ENCODE measurements around the gene SELENOO. TPM values are rescaled to one million over a fixed set of nuclear protein-coding genes. Genes with fewer than 3 reads are reported as not detected.

The SELENOO gene
- total RNA-seq, 1 experiment from 2014 or later, result 20.5 TPM

DNA sequence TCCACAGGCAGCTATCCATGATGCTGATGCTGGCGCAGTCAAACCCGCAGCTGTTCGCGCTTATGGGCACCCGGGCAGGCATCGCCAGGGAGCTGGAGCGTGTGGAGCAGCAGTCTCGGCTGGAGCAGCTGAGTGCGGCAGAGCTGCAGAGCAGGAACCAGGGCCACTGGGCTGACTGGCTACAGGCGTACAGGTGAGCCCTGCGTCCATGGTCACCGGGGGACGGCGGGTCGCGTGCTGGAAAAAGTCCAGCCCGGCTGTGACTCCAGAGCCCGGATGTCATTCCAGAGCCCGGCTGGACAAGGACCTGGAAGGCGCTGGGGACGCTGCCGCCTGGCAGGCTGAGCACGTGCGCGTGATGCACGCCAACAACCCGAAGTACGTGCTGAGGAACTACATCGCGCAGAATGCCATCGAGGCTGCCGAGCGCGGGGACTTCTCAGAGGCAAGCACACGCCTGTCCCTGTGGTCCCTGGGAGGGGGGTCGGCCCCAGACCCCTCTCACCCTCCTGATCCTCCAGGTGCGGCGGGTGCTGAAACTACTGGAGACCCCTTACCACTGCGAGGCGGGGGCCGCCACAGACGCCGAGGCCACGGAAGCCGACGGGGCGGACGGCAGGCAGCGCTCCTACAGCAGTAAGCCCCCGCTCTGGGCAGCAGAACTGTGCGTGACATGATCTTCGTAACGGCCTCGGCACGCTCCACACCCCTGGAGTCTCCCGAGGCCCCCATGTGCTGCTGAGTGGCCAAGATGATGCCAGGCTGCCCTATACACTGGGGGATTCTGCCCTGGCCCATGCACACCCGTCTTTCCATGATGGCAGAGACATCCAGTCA lies 16.1 kb downstream of the SELENOO start:
- no peak for DNase-seq (ENCODE audit: low read depth)

DNA sequence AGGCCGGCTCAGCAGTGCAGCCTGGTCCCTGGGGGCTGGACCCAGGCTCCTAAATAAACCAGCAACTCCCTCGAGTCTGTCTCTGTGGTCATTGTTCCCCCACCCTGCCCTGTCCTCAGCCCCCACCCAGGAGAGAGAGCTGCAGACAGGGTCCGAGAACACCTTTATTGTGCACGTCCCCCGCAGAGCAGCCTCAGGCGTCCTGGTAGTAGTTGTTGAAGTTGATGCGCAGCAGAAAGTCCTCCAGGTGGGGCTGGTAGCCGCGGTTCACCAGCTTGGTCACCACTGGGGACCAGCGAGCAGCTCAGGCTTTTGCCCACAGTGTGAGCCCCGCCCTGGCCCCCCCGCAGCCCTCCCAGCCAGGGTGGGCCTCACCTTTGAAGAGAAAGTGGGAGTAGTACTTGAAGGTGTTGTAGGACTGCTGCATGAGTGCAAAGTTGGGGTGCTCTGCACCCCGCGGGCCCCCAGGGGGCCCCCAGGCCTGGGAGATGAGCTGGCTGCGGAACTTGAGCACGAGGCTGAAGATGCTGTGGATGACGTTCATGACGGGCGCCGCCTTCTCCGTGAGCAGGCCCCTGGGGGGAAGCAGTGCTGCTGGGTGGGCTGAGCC lies 16.8 kb downstream of the SELENOO start:
- DNase-seq (ENCODE audit: low read depth), result peak; percentile 3

DNA sequence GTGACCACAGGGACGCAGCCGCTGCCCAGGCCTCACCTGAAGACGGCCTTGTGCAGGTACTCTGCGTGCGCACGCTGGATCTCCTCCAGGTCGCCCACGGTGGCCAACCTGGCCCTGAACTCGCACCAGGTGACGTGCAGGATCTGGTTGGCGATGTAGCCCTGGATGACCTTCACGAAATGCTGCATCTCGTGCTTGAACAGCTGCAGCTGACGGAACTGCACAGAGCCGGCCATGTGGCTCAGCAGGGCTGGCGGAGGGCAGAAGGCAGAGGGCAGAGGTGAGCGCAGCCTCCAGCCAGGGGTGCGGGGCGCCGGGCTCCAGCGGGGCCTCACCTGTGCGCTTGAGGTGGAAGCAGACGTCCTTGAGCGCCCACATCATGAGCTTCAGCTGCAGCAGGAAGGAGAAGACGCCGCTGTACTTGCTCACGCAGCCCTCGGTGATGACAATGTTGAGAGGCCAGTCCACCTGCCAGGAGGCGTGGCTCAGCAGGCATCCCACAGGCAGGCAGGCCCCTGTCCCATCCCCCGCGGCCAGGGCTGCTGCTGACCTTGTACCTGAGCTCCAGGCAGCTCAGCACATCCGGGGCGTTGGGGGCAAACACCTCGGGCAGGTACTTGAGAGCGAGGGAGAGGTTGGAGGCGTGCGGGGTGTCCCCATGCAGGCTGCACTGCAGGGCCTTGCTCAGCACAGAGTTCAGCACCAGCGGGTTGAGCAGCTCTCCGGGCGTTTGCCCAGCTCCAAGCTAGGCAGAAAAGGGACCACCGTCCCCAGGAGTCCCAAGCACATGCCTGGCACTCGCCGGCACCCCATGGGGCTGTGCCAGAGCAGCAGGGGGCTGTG lies 17.6 kb downstream of the SELENOO start:
- peak; percentile 6 for DNase-seq (ENCODE audit: low read depth)

DNA sequence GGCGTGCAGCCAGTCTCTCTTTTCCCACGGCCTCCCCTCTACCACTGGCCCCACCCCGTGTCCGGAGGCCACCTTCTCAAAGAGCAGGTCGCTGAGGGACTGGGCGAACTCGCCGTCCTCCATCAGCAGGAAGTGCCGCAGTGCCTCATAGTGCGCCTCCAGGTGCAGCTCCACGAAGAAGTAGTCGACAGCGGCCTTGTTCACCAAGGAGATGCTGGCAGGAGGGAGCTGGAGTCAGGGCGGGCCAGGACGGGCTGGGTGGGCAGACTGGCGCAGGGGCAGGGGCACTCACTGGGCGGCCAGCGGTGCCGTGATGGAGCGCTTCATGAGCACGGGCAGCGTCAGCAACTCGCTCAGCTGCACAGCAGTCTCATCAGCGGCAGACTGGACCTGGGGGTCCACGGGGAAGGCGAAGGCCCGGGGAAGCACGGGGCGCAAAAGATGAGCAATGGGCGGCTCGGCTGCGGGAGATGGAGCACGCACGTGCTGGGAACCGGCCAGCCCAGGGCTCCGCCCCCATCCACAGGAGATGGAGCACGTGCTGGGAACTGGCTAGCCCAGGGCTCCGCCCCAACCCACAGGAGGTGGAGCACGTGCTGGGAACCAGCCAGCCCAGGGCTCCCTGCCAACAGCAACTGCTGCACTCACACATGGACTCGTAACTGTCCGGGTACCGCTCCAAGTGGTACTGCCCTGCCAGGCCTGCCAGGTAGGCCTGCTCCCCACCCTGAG lies 18.4 kb downstream of the SELENOO start:
- peak; percentile 69 for DNase-seq (ENCODE audit: low read depth)

DNA sequence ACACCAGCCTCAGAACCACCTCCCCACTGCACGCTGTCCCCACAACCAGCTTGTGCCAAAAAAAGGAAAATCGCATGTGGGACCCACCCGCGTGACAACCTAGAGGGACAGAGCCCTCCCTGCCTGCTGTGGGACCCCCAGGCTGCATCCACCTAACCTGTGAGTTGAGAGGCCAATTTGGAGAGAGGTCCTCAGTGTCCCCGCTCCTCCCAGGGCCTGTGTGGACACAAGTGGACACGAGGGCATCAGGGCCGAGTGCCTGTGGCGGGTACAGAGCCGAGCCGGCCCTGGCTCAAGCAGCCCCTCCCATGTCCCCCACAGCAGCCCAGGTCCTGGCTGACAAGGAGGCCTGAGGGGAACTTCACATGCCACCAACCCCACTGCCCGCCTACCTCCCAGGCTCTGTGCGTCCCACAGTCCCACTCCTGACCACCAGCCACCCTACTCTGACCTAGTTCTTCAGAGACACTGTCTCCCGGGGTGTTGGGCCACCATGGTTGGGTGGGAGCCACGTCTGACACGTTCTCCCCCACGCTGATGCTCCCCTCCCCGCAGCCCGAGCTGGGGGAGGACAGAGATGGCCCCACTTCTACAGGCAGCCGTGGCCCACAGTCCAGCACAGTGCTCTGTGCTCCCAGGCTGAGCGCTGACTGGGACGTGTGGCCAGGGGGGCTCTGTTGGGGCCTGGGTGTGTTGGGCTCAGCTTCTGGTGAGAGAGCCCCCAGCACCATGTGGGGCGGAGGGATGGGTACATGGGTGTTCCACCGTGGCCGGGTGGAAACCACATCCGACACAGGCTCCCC lies 19.2 kb downstream of the SELENOO start:
- DNase-seq (ENCODE audit: low read depth), result peak; percentile 2

DNA sequence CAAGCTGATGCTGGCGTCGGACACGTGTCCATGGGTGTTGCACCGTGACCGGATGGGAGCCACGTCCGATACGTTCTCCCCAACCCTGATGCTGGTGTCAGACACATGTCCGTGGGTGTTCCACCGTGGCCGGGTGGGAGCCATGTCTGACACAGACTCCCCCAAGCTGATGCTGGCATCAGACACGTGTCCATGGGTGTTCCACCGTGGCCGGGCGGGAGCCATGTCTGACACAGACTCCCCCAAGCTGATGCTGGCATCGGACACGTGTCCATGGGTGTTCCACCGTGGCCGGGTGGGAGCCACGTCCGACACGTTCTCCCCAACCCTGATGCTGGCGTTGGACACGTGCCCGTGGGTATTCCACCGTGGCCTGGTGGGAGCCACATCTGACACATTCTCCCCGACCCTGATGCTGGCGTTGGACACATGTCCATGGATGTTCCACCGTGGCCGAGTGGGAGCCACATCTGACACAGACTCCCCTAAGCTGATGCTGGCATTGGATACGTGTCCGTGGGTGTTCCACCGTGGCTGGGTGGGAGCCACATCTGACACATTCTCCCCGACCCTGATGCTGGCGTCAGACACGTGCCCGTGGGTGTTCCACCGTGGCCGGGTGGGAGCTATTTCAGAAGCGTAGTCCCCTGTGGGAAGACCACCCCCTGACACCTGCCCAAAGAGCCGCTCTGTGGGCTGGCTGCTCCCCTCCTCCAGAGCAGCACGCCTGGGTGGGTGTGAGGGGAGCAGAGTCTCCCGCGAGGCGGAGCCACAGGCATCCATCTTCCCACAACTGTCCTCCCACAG lies 20.0 kb downstream of the SELENOO start:
- peak; percentile 2 for DNase-seq (ENCODE audit: low read depth)

DNA sequence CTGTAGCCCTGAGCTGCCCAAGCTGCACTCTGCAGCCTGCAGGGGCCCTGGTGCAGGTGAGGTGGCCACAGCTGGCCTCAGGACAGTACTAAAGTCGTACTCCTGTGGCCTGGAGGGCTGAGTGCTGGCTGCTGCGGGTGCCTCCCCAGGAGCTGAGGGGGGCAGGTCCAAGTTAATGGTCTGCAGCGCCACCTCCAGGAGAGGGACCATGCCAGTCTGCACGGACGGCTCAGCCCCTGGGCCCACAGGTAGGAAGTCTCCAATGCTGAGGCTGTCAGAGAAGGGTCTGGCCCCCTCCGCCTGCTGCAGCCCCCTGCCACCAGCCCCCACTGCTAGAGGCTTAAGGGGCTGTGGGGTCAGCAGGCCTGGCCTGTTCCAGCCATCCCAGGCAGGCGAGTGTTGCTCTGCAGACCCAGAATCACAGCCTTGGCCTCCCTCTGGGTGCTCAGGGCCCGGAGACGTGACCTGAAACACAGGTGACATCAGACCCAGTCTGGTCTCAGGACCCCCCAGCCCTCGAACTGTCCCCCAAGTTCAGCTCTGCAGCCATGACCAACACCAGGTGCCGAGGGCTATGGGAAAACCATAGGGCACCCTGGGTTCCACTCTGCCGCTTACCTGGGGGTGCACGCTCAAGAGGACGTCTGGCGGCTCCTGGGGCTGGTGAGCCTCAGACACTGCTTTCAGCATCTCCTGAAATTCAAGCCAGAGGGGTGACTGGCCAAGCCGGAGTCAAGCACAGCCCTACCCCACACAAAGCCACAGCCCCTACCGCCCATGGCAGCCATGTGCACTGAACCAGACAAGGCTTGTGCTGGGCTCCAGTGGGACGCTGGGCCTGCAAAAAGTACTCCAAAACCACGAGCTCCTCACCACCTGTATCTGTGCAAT lies 20.8 kb downstream of the SELENOO start:
- DNase-seq (ENCODE audit: low read depth), result peak; percentile 2

DNA sequence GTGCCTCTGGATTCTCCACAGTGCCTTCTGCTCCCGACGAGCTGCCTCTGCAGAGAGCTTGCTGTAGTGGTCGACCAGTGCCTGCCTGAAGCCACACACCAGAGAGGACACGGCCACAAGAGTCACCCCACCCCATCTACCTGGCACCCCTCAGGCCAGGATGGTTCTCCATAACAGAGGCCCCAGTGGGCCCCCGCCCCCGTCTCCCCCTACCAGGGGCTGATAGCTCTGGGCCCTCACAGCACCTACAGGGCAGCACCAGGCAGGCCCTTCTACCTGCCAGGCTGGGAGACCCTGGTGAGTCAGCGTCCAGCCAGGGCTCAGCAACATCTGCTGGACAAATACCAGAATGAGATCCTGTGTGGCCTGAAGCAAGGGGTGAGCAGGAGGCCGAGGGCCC lies 21.7 kb downstream of the SELENOO start:
- peak; percentile 0 for DNase-seq (ENCODE audit: low read depth)

DNA sequence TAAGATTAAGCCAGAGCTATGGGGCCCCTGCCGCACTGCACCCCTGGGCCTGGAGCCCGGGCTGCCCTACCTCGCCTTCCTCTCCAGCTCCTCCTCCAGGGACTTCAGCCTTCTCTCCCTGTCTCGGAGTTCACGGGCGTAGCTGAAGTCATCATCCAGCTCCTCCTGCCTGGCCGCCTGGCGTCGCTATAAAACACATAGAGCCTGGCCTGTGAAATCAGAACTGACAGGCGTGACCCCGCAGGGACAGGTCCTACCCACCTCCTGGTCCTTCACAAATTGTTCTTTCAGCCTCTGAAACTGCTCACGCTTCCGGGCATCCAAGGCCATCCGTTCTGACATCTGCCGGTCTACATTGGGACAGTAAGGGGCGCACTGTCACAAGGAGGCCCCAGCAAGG lies 23.3 kb downstream of the SELENOO start:
- peak; percentile 2 for DNase-seq (ENCODE audit: low read depth)

DNA sequence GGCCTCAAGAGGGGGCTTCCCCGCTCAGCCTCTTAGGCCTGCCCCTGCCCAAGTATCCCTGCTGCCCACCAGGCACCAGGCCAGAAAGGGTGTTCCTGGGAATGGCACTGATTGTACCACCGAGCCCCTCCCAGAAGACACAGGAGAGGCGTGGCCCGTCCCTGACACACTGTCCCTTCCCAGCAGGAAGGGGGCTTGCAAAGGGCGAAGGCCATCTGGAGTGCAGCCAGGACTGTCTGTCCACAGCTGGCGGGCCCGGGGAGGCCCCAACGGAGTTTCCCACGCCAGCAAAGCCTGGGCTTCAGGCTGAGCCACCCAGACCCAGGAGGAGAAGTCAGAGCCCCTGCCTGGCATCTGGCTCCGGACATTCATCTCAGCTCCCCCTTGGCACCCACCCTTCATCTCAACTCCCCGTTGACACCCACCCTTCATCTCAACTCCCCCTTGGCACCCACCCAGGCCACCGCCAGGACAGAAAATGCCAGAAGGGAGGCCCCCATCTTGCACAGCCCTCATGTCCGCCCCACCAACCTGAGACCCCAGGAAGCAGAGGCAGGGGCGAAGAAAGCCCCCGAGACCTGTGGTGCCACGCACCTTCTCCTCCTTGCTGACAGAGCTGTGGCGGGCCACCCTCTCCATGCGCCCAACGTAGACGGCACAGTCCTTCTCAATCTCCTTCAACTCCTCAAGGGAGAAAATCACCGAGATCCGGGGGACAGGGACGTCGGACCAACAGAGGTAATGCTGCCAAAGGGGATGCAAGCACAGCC lies 24.6 kb downstream of the SELENOO start:
- DNase-seq (ENCODE audit: low read depth), result peak; percentile 2

DNA sequence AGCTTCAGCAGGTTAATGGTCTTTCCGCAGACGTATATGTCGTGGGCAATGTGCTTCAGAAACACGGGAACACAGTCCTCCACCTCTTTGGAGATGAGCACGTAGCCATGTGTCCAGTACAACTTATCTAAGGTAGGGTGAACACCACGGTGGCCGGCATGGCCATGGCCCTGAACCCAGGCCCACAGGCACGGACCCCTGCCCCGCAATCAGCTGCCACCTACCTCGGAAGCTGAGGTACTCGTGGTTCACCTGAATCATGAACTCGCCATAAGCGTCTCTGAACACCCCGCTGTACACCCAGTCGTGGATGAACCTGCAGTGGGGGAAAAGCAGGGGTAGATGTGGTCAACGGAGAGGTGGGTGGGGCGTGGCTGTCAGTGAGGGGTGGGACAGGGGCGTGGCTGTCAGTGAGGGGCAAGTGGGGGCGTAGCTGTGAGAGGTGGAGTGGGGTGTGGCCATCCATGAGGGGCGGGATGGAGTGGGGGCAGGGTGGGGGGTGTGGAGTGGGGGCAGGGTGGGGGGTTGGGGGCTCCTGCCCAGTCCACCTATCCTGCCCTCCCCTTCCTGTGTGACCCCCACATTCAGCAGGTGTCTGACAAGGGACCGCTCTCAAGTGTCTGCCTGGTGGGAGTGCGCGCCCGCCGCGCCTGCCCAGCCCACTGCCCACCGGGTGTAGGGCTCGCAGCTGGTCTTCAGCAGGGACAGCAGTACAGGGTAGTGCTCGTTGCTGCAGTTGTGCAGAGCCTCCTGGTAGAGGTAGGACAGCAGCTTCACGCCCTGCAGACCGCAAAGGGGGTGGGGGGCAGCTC lies 25.5 kb downstream of the SELENOO start:
- DNase-seq (ENCODE audit: low read depth), result peak; percentile 2

DNA sequence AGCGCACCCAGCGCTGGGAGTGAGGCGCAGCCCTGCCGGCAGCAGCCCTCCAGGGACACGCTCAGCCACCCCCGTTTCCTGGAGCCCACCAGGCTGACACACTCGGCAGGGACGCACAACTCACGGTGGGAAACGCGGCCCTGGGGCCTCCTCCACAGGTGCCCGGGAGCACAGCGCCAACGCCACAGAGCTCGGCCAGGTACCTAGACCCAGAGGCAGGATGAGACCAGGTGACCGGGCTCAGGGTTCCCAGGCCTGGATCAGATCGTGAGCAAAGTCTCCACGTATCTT lies 26.0 kb downstream of the SELENOO start:
- DNase-seq (ENCODE audit: low read depth), result peak; percentile 1

DNA sequence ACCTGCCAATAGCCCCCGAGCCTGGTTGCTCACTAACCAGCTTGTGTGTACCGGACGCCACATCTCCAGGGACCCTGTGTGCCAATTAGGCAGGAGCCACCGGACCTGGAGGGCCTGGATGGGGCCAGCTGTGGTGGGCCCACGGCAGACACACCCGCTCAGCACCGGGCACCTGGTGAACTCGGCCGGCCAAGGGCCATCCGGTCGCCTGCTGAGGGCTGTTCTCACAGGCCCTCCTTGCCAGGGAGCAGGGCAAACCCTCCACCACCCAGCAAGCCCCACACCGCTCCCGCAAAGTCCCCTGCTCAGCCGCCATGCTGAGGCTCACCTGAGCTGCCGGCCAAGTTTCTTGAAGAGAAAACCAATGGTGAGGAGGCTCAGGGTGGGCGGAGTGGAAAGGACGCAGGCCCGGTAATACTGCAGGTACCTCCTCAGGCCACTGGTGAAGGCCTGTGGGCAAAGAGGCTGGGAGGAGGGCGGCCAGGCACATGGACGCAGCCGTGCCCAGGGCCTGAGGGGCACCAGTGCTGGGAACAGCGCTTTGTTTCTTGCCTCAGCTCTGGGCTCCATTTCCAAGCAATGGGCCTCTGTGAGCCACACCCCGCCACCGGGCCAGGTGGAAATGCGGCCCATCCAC lies 26.9 kb downstream of the SELENOO start:
- no peak for DNase-seq (ENCODE audit: low read depth)

DNA sequence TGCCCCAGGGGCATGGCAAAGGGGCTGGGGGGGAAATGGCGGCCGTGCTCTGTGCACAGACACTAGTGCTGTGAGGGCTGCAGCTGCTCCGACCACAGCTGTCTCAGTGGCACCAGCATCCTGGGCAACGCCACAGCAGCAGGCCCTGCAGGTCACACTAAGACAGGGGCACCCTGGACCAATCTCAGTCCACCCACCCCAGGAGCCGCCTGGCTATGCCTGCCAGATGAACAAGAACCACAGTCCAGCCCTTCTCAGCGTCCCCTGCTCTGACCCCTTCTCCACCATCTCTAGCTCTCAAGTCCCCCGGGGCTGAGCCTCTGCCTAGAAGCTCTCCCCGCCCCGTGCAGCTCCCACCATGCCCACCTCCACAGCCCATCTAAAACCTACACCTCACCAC lies 27.6 kb downstream of the SELENOO start:
- no peak for DNase-seq (ENCODE audit: low read depth)

DNA sequence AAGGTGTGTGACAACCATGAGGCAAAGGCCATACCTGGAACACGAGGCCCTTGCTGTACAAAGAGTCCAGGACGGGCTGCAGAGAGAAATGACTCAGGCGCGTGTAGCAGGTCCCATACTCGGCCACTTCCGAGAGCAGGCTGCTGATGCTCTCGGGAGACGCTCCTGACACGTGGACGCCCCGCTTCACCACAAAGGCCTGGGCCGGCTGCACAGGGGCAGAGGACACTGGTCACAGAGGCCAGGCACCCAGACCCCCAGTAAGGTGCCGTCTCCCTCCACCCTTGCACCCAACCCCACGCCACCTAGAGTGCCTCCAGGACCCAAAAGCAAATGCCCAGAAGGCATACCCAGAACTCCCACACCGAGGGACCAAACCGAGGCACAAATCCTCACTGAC lies 28.6 kb downstream of the SELENOO start:
- no peak for DNase-seq (ENCODE audit: low read depth)

DNA sequence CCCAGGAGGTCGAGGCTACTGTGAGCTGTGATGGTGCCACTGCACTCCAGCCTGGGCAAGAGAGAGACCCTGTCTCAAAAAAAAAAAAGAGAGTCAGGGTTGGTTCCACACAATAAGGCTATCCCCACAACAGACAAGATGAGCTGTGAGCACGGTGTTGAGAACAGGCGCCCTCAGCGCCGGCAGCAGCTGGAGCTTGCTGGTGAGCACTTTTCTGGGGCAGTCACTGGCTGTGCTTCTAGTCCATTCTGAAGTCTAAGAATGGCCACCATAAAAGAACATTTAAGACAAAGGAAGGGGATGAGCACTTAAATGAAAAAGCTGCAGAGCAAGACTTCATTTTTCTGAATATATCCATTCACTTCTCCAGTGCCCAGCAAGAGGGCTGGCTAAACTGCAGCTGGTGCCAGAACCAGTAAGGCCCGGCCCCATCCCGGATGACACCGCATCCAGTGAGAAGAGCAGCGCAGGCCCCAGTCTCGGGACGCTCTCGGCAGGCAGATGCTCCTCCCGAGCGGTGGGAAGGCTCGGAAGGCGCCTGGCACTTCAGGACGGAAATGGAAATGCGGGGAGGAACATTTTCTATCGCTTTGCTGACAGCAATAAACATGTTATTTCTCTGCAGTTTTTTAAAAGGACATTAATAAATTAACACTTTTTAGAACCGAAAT lies 31.8 kb downstream of the SELENOO start:
- DNase-seq (ENCODE audit: low read depth), result no peak

DNA sequence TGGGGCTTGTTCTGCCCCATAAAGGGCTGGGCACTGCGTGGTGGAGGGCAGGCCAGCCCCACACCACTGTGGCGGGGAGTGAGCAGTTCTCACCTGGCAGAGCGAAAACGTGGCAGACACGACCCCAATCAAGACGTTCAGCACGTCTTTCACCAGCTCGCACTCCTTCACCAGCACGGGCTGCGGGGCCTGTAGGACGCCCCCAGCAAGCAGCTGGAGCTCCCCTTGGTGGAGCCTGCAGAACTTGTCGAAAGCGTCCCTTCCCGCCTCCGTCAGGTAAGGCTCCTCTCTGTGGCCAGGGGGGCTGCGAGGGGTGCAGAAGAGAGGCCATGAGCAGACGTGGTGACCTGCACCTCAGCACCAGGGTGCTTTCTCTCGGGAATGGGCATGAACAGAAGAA lies 32.4 kb downstream of the SELENOO start:
- no peak for DNase-seq (ENCODE audit: low read depth)
